ENCODE data around the gene CLIP4.

CLIP4 gene

DNA sequence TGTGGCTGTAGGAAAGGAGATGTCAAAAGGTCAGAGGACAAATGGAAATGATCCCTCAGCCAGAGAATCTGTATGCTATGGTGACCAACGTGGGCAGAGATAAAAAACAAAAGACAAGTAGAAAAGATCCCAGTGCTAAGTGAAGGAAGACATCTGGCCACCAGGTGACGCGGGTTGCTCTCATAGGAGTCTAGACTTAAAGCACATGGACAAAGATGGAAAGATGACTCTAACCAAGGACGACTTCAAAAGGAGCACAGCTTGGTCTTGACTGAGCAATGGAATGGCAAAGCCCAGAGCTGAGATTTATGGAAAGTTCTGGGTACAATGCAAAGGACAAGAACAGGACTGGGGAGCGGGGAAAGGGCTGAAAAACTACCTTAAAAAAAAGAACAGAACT lies 96.8 kb downstream of the CLIP4 start:
- no peak for DNase-seq (ENCODE audit: low spot score)
- TF ChIP-seq, protein P1, sequence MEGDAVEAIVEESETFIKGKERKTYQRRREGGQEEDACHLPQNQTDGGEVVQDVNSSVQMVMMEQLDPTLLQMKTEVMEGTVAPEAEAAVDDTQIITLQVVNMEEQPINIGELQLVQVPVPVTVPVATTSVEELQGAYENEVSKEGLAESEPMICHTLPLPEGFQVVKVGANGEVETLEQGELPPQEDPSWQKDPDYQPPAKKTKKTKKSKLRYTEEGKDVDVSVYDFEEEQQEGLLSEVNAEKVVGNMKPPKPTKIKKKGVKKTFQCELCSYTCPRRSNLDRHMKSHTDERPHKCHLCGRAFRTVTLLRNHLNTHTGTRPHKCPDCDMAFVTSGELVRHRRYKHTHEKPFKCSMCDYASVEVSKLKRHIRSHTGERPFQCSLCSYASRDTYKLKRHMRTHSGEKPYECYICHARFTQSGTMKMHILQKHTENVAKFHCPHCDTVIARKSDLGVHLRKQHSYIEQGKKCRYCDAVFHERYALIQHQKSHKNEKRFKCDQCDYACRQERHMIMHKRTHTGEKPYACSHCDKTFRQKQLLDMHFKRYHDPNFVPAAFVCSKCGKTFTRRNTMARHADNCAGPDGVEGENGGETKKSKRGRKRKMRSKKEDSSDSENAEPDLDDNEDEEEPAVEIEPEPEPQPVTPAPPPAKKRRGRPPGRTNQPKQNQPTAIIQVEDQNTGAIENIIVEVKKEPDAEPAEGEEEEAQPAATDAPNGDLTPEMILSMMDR (IDR thresholded peaks at IDR 0.05; ENCODE audit: extremely low read depth, missing control alignments) = no peak

DNA sequence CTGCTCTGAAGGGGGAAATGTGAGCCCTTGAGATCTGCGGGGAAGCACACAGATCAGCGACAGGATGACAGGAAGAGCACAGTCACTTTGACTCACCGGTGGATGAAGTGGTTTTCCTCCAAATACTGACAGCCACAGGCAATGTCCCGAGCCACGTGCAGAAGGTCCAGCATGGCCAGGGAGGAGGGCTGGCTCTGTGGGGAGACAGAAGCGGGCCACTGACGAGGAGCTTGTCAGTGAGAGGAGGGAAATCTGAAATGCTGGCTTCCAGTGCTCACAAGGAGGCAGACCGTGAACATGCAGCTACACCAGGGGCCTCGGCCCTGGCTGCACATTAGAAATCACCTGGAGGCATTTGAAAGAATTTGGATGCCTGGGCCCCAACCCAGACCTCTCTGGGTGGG lies 98.7 kb downstream of the CLIP4 start:
- TF ChIP-seq, protein P1 (IDR thresholded peaks at IDR 0.05; ENCODE audit: extremely low read depth, missing control alignments) = no peak
- no peak for DNase-seq (ENCODE audit: low spot score)

DNA sequence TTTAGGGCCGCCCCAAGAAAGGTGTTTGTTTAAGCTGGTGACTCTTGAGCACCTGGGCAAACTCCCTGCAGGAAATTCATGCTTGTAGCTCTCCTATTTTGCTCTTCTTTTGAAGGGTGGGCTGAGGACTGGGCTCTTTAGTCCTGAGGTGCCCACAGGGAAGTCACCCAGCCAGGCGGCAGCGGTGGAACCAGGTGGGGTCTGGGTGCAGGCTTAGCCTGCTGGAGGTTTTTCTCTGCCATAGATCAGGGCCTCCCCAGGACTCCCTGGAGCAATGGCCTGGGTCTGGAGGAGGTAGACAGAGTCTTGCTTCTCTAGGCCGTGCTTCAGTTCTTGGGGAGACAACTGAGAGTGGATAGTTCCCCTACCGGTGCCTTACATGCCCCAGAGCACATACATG lies 99.9 kb downstream of the CLIP4 start:
- no peak for DNase-seq (ENCODE audit: low spot score)

DNA sequence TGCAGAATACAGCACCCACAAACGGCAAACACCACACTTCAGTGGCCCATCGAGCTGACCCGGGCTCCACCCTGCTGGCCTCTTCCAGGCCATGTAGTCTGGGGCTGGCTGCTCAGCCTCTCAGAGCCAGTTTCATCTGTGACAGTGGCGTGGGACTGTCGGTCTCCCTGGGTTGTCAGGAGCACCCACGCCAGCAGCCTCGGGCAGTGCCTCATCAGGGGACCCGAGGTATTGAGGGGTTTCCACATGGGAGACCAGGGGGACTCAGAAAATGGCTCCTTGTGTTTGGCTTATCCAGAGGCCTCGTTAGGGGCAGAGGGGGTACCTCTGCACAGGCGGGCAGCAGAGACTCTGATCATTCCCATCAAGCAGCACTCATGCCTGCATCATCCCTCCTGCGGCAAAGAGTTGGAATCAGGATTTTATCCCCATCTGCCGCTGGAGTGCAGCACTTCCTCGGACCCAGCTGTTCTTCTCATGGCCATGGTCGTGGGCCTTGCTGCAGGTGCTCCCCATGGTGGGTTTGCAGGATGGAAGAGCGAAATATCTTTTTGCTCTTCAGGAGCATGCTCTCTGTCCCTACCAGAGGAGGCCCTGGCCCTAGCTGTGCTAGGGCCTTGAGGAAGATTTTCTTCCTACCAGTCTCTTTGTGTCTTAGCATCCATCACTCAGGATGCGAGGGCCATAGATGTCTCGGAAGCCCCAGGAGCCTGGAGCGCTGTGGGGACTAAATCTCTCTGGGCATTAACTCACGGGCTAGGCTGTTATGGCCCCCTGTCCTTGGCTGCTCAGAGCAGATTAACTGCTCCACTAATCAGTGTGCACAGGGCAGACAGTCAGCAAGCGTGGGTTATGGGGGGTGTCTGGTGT lies 100.8 kb downstream of the CLIP4 start:
- no peak for DNase-seq (ENCODE audit: low spot score)
- TF ChIP-seq, protein P1 (IDR thresholded peaks at IDR 0.05; ENCODE audit: extremely low read depth, missing control alignments) = no peak

More for the DNA sequence above, 99.9 kb downstream of the CLIP4 start:
- TF ChIP-seq, protein P1 (IDR thresholded peaks at IDR 0.05; ENCODE audit: extremely low read depth, missing control alignments) = no peak

DNA sequence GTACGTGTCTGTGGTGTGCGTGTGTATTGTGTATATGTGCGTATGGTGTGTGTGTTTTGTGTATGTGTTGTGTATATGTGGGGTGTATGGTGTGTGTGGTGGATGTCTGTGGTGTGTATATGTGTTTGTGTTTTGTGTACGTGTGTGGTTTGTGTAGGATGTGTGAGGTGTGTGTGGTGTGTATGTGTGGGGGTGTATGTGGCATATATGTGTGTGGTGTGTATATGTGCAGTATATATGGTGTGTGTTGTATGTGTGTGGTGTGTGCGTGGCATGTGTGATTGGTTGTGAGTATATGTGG lies 101.3 kb downstream of the CLIP4 start:
- DNase-seq (ENCODE audit: low spot score) = no peak
- TF ChIP-seq, protein P1 (IDR thresholded peaks at IDR 0.05; ENCODE audit: extremely low read depth, missing control alignments) = no peak

DNA sequence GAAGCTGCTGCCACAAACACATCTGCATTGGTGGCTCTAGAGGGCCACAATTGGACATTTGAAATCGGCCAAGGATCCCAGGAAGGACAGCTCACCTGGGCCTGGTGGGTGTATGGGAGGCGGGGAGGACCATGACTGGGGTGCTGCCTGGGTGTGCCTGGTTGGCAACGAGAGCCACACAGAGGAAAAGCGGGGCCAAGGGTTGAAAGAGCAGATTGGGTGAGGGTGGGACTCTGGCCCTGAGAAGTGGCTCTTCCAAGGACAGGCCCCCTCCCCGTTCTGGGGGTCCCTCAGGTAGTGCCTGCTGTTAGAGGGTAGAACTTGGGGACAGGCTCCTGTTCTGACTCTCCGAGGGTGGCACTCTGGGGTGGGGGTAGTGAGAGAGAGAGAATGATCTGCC lies 102.9 kb downstream of the CLIP4 start:
- TF ChIP-seq, protein P1 (IDR thresholded peaks at IDR 0.05; ENCODE audit: extremely low read depth, missing control alignments) = no peak
- no peak for DNase-seq (ENCODE audit: low spot score)

DNA sequence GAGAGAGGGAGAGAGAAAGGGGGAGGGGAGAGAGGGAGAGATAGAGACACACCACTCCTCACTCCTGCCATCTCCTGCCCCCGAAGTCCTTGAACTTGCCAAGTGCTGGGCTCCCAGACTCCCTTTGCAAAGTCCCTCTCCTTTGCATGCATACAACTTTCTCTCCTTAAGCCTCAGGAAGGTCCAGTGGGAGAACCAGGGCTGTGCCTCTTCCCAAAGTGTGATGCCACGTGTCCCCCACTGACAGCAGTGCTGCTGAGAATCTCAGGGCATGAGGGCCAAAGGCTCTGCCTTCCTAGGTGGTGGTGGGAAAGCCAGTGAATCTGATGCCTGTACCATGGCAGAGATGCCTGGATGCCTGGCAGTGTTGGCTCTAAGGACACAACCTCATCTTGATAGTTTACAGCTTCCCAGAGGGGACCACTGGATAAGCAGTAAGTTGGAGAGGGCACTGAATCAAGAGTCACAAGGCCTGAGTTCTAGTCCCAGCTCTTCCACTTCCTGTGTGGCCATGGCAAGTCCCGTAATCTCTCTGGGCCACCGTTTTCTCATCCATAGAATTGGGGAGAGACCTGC lies 103.4 kb downstream of the CLIP4 start:
- no peak for DNase-seq (ENCODE audit: low spot score)
- TF ChIP-seq, protein P1 (IDR thresholded peaks at IDR 0.05; ENCODE audit: extremely low read depth, missing control alignments) = no peak
